ENCODE measurements around the gene GTF3A. TPM values are rescaled to one million over a fixed set of nuclear protein-coding genes. Genes with fewer than 3 reads are reported as not detected.
A peak's percentile ranks its signal among the peaks of the same experiment; 100 is the strongest.

GTF3A gene
- total and polyA plus RNA-seq, 10 donors: 90.7 to 275 (median 133) TPM

DNA sequence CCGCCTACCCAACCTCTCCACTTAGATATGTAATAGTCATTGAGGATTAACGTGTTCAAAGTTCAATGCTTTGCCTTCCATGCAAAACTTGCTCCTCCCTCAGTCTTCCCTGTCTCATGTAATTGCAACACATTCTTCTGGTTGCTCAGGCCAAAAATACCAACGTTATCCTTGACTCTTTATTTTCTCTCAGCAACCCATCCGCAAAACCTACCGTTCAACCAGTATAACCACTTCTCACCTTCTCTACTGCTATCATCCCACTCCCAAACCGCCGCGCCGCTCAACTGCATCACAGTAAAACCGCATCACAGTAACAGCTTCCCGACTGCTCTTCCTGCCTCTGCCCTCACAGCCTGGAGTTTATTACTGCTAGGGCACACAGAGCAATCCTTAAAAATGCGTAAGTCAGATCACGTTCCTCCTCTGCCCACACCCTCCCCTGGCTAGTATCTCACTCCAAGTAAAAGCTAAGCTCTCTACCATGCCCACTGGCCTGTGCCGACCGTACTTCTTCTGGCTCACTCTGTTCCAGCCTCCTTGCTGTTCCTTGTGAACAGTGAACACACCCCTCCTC, 17.7 kb downstream of the GTF3A start:
- intact Hi-C loops (cut with DNase I; ENCODE audit: low total_unique reads): no loop called here
- peaks cover 1 to 66% (median 37%) of the 10 kb centered on the region in 6 donors for H3K4me1 ChIP-seq
- 37 to 79% (median 55%) methylated on average over 15 of the region's 15 CpGs for WGBS, 5 donors

DNA sequence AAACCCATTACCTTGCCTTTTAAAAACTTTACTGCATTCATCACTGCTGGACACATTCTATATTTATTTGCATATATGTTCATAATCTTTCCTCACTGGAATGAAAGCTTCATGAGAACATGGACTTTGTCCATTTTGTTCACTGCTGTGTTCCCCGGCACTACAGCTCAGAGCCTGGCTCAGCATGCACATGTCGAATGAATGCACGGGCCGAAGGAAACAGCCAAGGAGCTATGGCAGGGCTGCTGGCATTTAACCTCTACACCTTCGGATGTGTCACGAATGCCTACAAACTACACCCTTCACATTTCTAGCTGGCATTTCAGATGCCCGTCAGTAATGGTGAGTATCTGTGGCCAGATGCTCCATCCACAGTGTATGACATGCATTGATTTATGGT, 18.4 kb downstream of the GTF3A start:
- Histone ChIP-seq H3K27ac (peak overlapping the region in 4 of 8 donors; percentile 7 to 62 (median 30)), H3K27me3 (replicated peaks in 1 of 7) (no peaks in the 10 kb centered on the region), H3K4me3 (no peak overlapping the region), H3K9me3 (no peaks in the 10 kb centered on the region), H3K4me1 (peaks cover 8 to 72% (median 43%) of the 10 kb centered on the region in 6 donors), H3K36me3 (peaks cover 0 to 68% (median 20%) of the 10 kb centered on the region in 6 donors)
- TF ChIP-seq POLR2AphosphoS5 (IDR thresholded peaks at IDR 0.05) (no peak), POLR2A (IDR thresholded peaks at IDR 0.05) (no peak)
- TF ChIP-seq, protein P1, sequence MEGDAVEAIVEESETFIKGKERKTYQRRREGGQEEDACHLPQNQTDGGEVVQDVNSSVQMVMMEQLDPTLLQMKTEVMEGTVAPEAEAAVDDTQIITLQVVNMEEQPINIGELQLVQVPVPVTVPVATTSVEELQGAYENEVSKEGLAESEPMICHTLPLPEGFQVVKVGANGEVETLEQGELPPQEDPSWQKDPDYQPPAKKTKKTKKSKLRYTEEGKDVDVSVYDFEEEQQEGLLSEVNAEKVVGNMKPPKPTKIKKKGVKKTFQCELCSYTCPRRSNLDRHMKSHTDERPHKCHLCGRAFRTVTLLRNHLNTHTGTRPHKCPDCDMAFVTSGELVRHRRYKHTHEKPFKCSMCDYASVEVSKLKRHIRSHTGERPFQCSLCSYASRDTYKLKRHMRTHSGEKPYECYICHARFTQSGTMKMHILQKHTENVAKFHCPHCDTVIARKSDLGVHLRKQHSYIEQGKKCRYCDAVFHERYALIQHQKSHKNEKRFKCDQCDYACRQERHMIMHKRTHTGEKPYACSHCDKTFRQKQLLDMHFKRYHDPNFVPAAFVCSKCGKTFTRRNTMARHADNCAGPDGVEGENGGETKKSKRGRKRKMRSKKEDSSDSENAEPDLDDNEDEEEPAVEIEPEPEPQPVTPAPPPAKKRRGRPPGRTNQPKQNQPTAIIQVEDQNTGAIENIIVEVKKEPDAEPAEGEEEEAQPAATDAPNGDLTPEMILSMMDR (IDR thresholded peaks at IDR 0.05 in 8 of 11, conservative IDR thresholded peaks at IDR 0.05 in 3 of 11): no peak
- intact Hi-C loops (cut with DNase I; ENCODE audit: low total_unique reads): no loop called here
- 87 to 94% (median 93%) methylated on average over 7 of the region's 7 CpGs for WGBS, 5 donors
- no peak for DNase-seq

More for the DNA sequence above, 17.7 kb downstream of the GTF3A start:
- H3K36me3 ChIP-seq: peaks cover 0 to 74% (median 20%) of the 10 kb centered on the region in 6 donors
- H3K9me3 ChIP-seq: no peaks in the 10 kb centered on the region
- H3K27me3 ChIP-seq (replicated peaks in 1 of 7): no peaks in the 10 kb centered on the region
- DNase-seq: no peak
- peak overlapping the region in 1 of 8 donors; percentile 11 for H3K4me3 ChIP-seq
- H3K27ac ChIP-seq: peak overlapping the region in 5 of 8 donors; percentile 7 to 62 (median 24)
- no peak for TF ChIP-seq POLR2AphosphoS5 (IDR thresholded peaks at IDR 0.05)
- TF ChIP-seq, protein P1 (IDR thresholded peaks at IDR 0.05 in 8 of 11, conservative IDR thresholded peaks at IDR 0.05 in 3 of 11): no peak
- TF ChIP-seq POLR2A (IDR thresholded peaks at IDR 0.05): no peak

DNA sequence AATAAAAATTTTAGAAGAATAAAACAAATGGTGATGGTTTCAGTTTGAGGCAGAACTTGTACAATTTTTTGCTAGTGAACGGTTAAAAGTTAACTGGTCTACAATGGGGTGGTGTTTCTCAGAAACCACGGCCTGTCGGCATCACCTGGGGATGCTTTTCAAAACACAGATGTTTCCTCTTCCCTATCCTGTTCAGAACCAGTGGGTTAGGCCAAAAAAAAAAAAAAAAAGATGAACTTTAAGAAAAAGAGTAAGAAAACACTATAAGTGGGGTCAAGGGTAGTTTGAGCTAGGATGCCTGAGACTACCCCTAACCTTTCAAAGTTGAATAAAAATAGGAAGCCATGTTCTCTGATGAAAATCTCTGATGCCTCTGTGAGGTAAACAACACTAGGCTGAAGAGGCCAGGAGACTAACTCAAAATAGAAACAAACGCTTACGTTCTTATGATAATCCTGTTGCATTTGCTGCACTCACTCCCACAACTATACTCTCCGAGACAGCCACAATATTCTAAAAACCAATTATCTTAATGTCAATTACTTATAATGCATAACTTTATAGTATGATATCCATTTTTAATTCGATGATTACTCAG, 22.7 kb downstream of the GTF3A start:
- Histone ChIP-seq H3K4me1 (peaks cover 25 to 82% (median 60%) of the 10 kb centered on the region in 6 donors), H3K27ac (peak overlapping the region; percentile 49 to 100 (median 97)), H3K27me3 (replicated peaks in 1 of 7) (no peaks in the 10 kb centered on the region), H3K9me3 (no peaks in the 10 kb centered on the region), H3K36me3 (peaks cover 0 to 26% (median 2%) of the 10 kb centered on the region in 6 donors), H3K4me3 (peak overlapping the region in 1 of 8 donors; percentile 27)
- WGBS, 5 donors: 20 to 26% (median 21%) methylated on average over 7 of the region's 7 CpGs
- TF ChIP-seq POLR2AphosphoS5 (IDR thresholded peaks at IDR 0.05): peak in 1 of 3 donors; percentile 34
- no peak for TF ChIP-seq POLR2A (IDR thresholded peaks at IDR 0.05)
- DNase-seq: no peak
- intact Hi-C loops (cut with DNase I; ENCODE audit: low total_unique reads): no loop called here

DNA sequence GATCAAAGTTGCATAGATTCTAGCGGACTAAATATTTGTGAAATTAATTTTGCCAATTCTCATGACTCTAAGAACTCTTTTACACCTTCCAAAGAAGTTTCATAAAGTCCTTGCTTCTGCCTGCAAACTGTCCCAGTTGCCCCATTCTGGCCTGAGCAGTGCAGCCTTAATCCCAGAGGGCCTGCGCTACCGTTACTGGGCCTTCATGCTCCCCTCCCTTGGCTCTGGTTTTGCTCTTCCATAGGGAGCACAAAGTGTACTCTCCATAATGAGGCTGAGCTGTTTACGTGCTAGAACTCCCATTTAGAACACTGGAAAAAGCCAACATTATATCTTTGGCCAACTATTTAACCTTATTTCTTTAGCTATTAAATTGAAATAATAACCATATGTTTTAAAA, 23.9 kb downstream of the GTF3A start:
- TF ChIP-seq POLR2AphosphoS5 (IDR thresholded peaks at IDR 0.05): no peak
- TF ChIP-seq, protein P1 (IDR thresholded peaks at IDR 0.05 in 8 of 11, conservative IDR thresholded peaks at IDR 0.05 in 3 of 11): no peak
- no peak for TF ChIP-seq POLR2A (IDR thresholded peaks at IDR 0.05)
- 80 to 89% (median 87%) methylated on average over 4 of the region's 4 CpGs for WGBS, 5 donors
- peak overlapping the region in 1 of 8 donors; percentile 86 for H3K4me3 ChIP-seq
- peaks cover 0 to 14% (median 0%) of the 10 kb centered on the region in 6 donors for H3K36me3 ChIP-seq
- intact Hi-C loops (cut with DNase I; ENCODE audit: low total_unique reads): no loop called here
- no peak for DNase-seq
- peak overlapping the region; percentile 43 to 100 (median 98) for H3K27ac ChIP-seq
- no peaks in the 10 kb centered on the region for H3K9me3 ChIP-seq
- H3K27me3 ChIP-seq (replicated peaks in 1 of 7): no peaks in the 10 kb centered on the region
- H3K4me1 ChIP-seq: peaks cover 25 to 72% (median 51%) of the 10 kb centered on the region in 6 donors
